T-cell (primary cell): Measurements from ENCODE around the gene KCNG2. TPM values are rescaled to one million over a fixed set of nuclear protein-coding genes. Genes with fewer than 3 reads are reported as not detected.

Experiments used
- ATAC-seq, 4 experiments: fragments of 200-7000 bp in 3 of 4; fragments of 150-1000 bp in 1 of 4; cut with Tn5 transposase; replicated peaks in 1 of 4; 1 replicate in 3 of 4; 2 replicates in 1 of 4; pipeline ENCODE4 v1.10.0; 2021; ENCODE audit warnings: moderate library complexity in 3 of 4, mild to moderate bottlenecking in 2 of 4, moderate number of reproducible peaks in 1 of 4
- CTCF ChIA-PET, 2 donors: fragments of 300-600 bp; sonication (Branson Sonifier 250); formaldehyde crosslinking; loops; one replicate each; lab custom pipeline; 2022; ENCODE audit warnings: antibody characterized with exemption in 2 of 2; lab: Charles Lee
- POLR2A ChIA-PET, 2 donors: fragments of 300-600 bp; sonication (Branson Sonifier 250); formaldehyde crosslinking; loops; one replicate each; lab custom pipeline; 2022; ENCODE audit warnings: antibody characterized with exemption in 2 of 2; lab: Charles Lee
- DNase-seq, 35 experiments: peaks; one replicate each; pipeline versions ENCODE4 v3.0.0 to v3.0.0-alpha.2; 2013 to 2023
- H3K27ac ChIP-seq: one replicate; pipeline ENCODE4 v1.5.1; 2013; ENCODE audit warnings: low read length
- H3K27me3 ChIP-seq, 2 experiments: replicated peaks in 1 of 2; 1 replicate in 1 of 2; 2 replicates in 1 of 2; pipeline versions ENCODE4 v1.6.1 to v1.7.0; 2013; ENCODE audit warnings: low read length in 1 of 2, mixed read lengths in 1 of 2; ENCODE audit not compliant: control insufficient read depth in 2 of 2, insufficient read depth in 2 of 2; ENCODE audit errors: extremely low read depth in 1 of 2
- H3K36me3 ChIP-seq, 2 donors: 1 replicate in 1 of 2; 2 replicates in 1 of 2; pipeline versions ENCODE4 v1.6.1 to v1.7.0; 2013; ENCODE audit warnings: low read length in 1 of 2; ENCODE audit not compliant: control insufficient read depth in 2 of 2, insufficient read depth in 1 of 2; ENCODE audit errors: extremely low read depth in 1 of 2
- H3K4me1 ChIP-seq, 2 experiments: 1 replicate in 1 of 2; 2 replicates in 1 of 2; pipeline versions ENCODE4 v1.6.1 to v1.7.0; 2013; ENCODE audit warnings: low read length in 2 of 2, mixed read lengths in 1 of 2; ENCODE audit not compliant: insufficient read depth in 2 of 2, control insufficient read depth in 1 of 2; ENCODE audit errors: extremely low read depth in 1 of 2
- H3K4me3 ChIP-seq, 2 donors: 1 replicate in 1 of 2; 2 replicates in 1 of 2; pipeline versions ENCODE4 v1.5.1 to v1.7.0; 2013; ENCODE audit warnings: mild to moderate bottlenecking in 2 of 2, low read length in 1 of 2, moderate library complexity in 1 of 2; ENCODE audit not compliant: control insufficient read depth in 1 of 2; ENCODE audit errors: extremely low read depth in 1 of 2
- H3K9me3 ChIP-seq: 2 replicates; pipeline ENCODE4 v1.7.0; 2013
- H3K27ac Mint-ChIP-seq, 2 donors: one replicate each; pipeline ENCODE4 v1.8.0; 2020 to 2021; ENCODE audit warnings: mild to moderate bottlenecking in 2 of 2, mixed read lengths in 2 of 2
- H3K27me3 Mint-ChIP-seq, 2 donors: one replicate each; pipeline ENCODE4 v1.8.0; 2021 to 2022; ENCODE audit warnings: mixed read lengths in 2 of 2
- H3K36me3 Mint-ChIP-seq: one replicate; pipeline ENCODE4 v1.8.0; 2021; ENCODE audit warnings: mixed read lengths
- H3K4me1 Mint-ChIP-seq, 3 donors: one replicate each; pipeline ENCODE4 v1.8.0; 2020 to 2022; ENCODE audit warnings: mixed read lengths in 3 of 3, mild to moderate bottlenecking in 1 of 3
- H3K4me3 Mint-ChIP-seq, 3 donors: one replicate each; pipeline ENCODE4 v1.8.0; 2020 to 2022; ENCODE audit warnings: mild to moderate bottlenecking in 3 of 3, mixed read lengths in 3 of 3, moderate library complexity in 3 of 3
- H3K9me3 Mint-ChIP-seq, 3 donors: one replicate each; pipeline ENCODE4 v1.8.0; 2020 to 2022; ENCODE audit warnings: mixed read lengths in 3 of 3
- WGBS: methylation state at CpG from one replicate; pipeline ENCODE4 v1.1.5; 2013; ENCODE audit warnings: missing lambda C conversion rate; ENCODE audit not compliant: insufficient coverage; 5-methylcytosine and 5-hydroxymethylcytosine counted together
- total RNA-seq, 35 experiments: library from RNA in 6 of 35; stranded (reverse) in 6 of 35; fragments of 120-200 nt in 1 of 35; gene quantifications; one replicate each; pipeline versions ENCODE4 v1.2.1 to v1.2.4 and lab custom pipeline; 2013 to 2026

The KCNG2 gene
- total RNA-seq, 5 donors from 2014 or later (not counting 1 experiment from before 2014, with no cell fraction given): not detected

GRCh38 chr18:79766308-79766707 is 31.4 kb upstream of the KCNG2 start:
- H3K36me3 ChIP-seq: no peaks in the 10 kb centered on the region
- Mint-ChIP-seq H3K4me1 (no peaks in the 10 kb centered on the region), H3K4me3 (no peak overlapping the region), H3K36me3 (no peaks in the 10 kb centered on the region), H3K27ac (no peak overlapping the region), H3K27me3 (peaks cover 9 to 16% of the 10 kb centered on the region in 2 donors), H3K9me3 (peaks cover 11 to 25% (median 19%) of the 10 kb centered on the region in 3 donors)
- H3K27ac ChIP-seq: no peak overlapping the region
- H3K4me1 ChIP-seq: no peaks in the 10 kb centered on the region
- WGBS: 72% methylated on average over 14 of the region's 16 CpGs
- no peak overlapping the region for H3K4me3 ChIP-seq
- CTCF ChIA-PET: no interaction called here
- peaks cover 0 to 32% of the 10 kb centered on the region in 2 experiments for H3K27me3 ChIP-seq
- no peaks in the 10 kb centered on the region for H3K9me3 ChIP-seq
- ATAC-seq (no peak), DNase-seq (no peak)
- POLR2A ChIA-PET: no interaction called here

GRCh38 chr18:79768745-79769144 is 29.0 kb upstream of the KCNG2 start:
- Histone ChIP-seq H3K27ac (no peak overlapping the region), H3K36me3 (no peaks in the 10 kb centered on the region), H3K9me3 (no peaks in the 10 kb centered on the region), H3K4me1 (no peaks in the 10 kb centered on the region), H3K4me3 (no peak overlapping the region), H3K27me3 (peaks cover 0 to 51% of the 10 kb centered on the region in 2 experiments)
- Mint-ChIP-seq H3K4me3 (no peak overlapping the region), H3K27me3 (peaks cover 19 to 24% of the 10 kb centered on the region in 2 donors), H3K36me3 (no peaks in the 10 kb centered on the region), H3K4me1 (no peaks in the 10 kb centered on the region), H3K27ac (no peak overlapping the region), H3K9me3 (peaks cover 7 to 9% (median 8%) of the 10 kb centered on the region in 3 donors)
- no CpG with 5 or more reads among the region's 3 CpGs for WGBS
- ATAC-seq (no peak), DNase-seq (no peak)
- ChIA-PET POLR2A (no interaction called here), CTCF (no interaction called here)

DNA sequence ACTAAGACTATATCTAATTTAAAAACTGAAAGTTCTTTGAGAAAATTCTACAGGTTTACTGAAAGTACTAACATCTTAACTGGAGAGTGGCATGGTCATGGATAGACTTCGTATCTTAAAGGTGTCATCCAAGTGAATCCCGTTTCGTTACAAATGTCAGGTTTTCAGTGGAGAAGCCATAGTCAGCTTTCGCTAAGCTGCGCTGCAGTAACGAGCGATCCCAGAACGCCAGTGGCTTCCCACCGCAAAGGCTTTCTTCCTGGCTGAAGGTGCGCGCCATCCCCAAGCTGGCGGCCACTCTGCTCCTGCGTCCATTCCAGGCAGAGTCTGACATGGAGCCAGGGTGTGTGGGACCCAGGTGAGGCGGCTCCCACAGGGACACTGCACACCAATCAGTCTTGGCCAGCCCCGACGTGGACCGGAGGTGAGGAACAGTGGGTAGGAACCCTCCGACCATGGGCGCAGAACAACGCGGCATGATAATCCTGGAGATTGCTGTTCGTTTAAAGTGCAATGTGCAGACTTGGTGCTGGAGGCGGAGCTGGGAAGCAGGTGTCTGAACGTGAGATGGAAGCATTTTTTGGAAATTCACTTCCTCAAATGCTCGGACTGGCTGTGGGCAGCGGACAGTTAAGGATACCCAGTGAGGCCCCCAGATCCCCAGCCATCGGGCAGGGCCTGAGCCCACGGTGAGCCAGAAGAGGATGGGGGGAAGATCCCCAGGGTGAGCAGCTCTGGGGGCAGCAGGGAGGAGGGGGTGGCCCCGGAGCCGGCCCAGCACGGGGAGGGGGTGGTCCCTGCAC is 27.8 kb upstream of the KCNG2 start:
- H3K4me1 Mint-ChIP-seq: no peaks in the 10 kb centered on the region

DNA sequence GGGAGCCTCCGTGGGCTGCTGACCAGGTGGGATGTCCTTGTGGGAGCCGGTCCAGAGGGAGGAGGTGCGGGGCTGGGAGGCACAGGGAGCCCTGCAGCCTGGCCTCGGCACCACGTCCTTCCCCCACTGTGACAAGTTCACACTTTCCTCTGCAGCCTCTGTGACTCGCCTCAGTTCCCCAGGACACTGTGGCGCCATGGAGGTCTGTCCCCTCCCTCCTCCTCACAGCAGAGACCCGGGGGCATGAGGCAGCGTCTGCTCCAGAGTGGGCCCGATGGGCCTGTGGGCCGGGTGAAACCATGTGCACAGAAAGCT is 27.3 kb upstream of the KCNG2 start:
- ChIA-PET CTCF (no interaction called here), POLR2A (no interaction called here)
- Histone ChIP-seq H3K36me3 (no peaks in the 10 kb centered on the region), H3K27me3 (peaks cover 0 to 58% of the 10 kb centered on the region in 2 experiments), H3K9me3 (no peaks in the 10 kb centered on the region), H3K4me1 (no peaks in the 10 kb centered on the region), H3K27ac (no peak overlapping the region), H3K4me3 (no peak overlapping the region)
- 80% methylated on average over 8 of the region's 11 CpGs for WGBS
- Mint-ChIP-seq H3K9me3 (peaks cover 6 to 9% (median 8%) of the 10 kb centered on the region in 3 donors), H3K4me1 (no peaks in the 10 kb centered on the region), H3K27me3 (peaks cover 19 to 30% of the 10 kb centered on the region in 2 donors), H3K36me3 (no peaks in the 10 kb centered on the region), H3K4me3 (no peak overlapping the region), H3K27ac (no peak overlapping the region)
- DNase-seq (no peak), ATAC-seq (no peak)

More for the DNA sequence above, 27.8 kb upstream of the KCNG2 start:
- no peak for DNase-seq
- 88% methylated on average over 28 of the region's 31 CpGs for WGBS
- Histone ChIP-seq H3K27me3 (peaks cover 0 to 55% of the 10 kb centered on the region in 2 experiments), H3K27ac (no peak overlapping the region), H3K4me3 (no peak overlapping the region), H3K36me3 (no peaks in the 10 kb centered on the region), H3K4me1 (no peaks in the 10 kb centered on the region), H3K9me3 (no peaks in the 10 kb centered on the region)
- Mint-ChIP-seq H3K27me3 (peaks cover 19 to 27% of the 10 kb centered on the region in 2 donors), H3K4me3 (no peak overlapping the region), H3K9me3 (peaks cover 6 to 9% (median 8%) of the 10 kb centered on the region in 3 donors), H3K27ac (no peak overlapping the region), H3K36me3 (no peaks in the 10 kb centered on the region)
- CTCF ChIA-PET: no interaction called here
- ATAC-seq: no peak
- POLR2A ChIA-PET: no interaction called here

- Histone ChIP-seq H3K36me3 (no peaks in the 10 kb centered on the region), H3K4me3 (no peak overlapping the region), H3K9me3 (no peaks in the 10 kb centered on the region), H3K27me3 (peaks cover 0 to 58% of the 10 kb centered on the region in 2 experiments), H3K27ac (no peak overlapping the region), H3K4me1 (no peaks in the 10 kb centered on the region)
- peaks cover 6 to 9% (median 8%) of the 10 kb centered on the region in 3 donors for H3K9me3 Mint-ChIP-seq
- ChIA-PET POLR2A (no interaction called here), CTCF (no interaction called here)
- ATAC-seq: no peak
- H3K27ac Mint-ChIP-seq: no peak overlapping the region
- no peak for DNase-seq
- no peaks in the 10 kb centered on the region for H3K36me3 Mint-ChIP-seq
- H3K4me1 Mint-ChIP-seq: no peaks in the 10 kb centered on the region
- 87% methylated on average over 3 of the region's 24 CpGs for WGBS
- H3K4me3 Mint-ChIP-seq: no peak overlapping the region
- H3K27me3 Mint-ChIP-seq: peaks cover 15 to 27% of the 10 kb centered on the region in 2 donors
These were observed 26.9 kb upstream of the KCNG2 start for GRCh38 chr18:79770826-79771225.

DNA sequence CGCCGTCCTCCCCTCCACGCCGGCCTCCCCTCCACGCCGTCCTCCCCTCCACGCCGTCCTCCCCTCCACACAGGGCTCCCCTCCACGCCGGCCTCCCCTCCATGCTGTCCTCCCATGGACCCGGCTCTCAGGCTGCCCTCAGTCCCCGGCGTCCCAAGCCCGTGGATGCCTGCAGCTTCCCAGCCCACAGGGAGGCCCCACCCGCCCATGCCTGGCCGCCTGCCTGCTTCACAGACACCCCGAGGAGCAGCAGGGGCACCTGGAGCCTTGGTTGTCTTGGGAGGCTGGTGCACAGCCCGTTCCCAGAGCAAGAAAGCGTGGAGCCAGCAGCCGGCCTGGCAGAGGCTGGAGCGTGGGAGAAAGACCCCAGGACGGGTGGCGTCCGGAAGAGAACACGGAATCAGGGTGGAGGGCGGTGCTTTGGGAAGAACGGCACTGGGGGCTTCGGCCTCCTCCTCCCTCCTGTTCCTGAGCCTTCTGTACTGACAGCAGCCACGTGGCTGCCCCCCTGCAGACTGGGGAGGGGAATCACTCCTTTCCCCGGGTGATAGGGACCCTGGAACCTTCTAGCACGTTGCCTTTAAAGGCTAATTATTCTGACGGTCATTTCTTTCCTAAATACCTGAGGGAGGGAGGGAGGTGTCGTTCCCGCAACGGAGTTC is 26.2 kb upstream of the KCNG2 start:
- Mint-ChIP-seq H3K27ac (no peak overlapping the region), H3K4me1 (no peaks in the 10 kb centered on the region), H3K27me3 (peaks cover 12 to 29% of the 10 kb centered on the region in 2 donors), H3K36me3 (no peaks in the 10 kb centered on the region), H3K4me3 (no peak overlapping the region), H3K9me3 (peaks cover 6 to 9% (median 8%) of the 10 kb centered on the region in 3 donors)
- POLR2A ChIA-PET: no interaction called here
- H3K4me3 ChIP-seq: no peak overlapping the region
- DNase-seq: no peak
- no peak overlapping the region for H3K27ac ChIP-seq
- no peaks in the 10 kb centered on the region for H3K4me1 ChIP-seq
- H3K27me3 ChIP-seq: peaks cover 0 to 59% of the 10 kb centered on the region in 2 experiments
- CTCF ChIA-PET: no interaction called here
- H3K36me3 ChIP-seq: no peaks in the 10 kb centered on the region
- no peak for ATAC-seq
- WGBS: 89% methylated on average over 18 of the region's 35 CpGs
- no peaks in the 10 kb centered on the region for H3K9me3 ChIP-seq
